ENCODE data around the gene GPATCH1. TPM values are rescaled to one million over a fixed set of nuclear protein-coding genes. Genes with fewer than 3 reads are reported as not detected.
A peak's percentile ranks its signal among the peaks of the same experiment; 100 is the strongest.

Gene GPATCH1
- total and polyA plus RNA-seq, 2 of the 8 experiments (the other 6 are each of a cell fraction or from before 2014, with no cell fraction given): 4.3 to 8.2 TPM

GRCh38 chr19:33143897-33144405 lies 63.0 kb downstream of the GPATCH1 start (continued):
- TF ChIP-seq TAF7 (optimal IDR thresholded peaks at IDR 0.05; ENCODE audit: borderline replicate concordance, low read depth, low read length): no peak
- TF ChIP-seq SP4 (IDR thresholded peaks at IDR 0.05; ENCODE audit: low read length): no peak
- no peak for TF ChIP-seq CTBP2 (IDR thresholded peaks at IDR 0.05; ENCODE audit: borderline replicate concordance, insufficient read depth, insufficient read length, low read length)
- TF ChIP-seq POLR2A (IDR thresholded peaks at IDR 0.05; ENCODE audit: control extremely low read depth in 1 of 2, low read depth in 2 of 2, low read length in 2 of 2): no peak
- TF ChIP-seq RFX5 (IDR thresholded peaks at IDR 0.05; ENCODE audit: borderline replicate concordance, low read depth, low read length): no peak
- 0 out of 2 replicates have a peak, but pooled peaks have one; percentile 17 for TF ChIP-seq CEBPB (IDR thresholded peaks at IDR 0.05; ENCODE audit: low read depth, low read length)
- TF ChIP-seq RBBP5 (IDR thresholded peaks at IDR 0.05; ENCODE audit: borderline replicate concordance, low read depth, low read length): no peak
- TF ChIP-seq SIRT6 (IDR thresholded peaks at IDR 0.05; ENCODE audit: low read length): no peak
- TF ChIP-seq, protein P1, sequence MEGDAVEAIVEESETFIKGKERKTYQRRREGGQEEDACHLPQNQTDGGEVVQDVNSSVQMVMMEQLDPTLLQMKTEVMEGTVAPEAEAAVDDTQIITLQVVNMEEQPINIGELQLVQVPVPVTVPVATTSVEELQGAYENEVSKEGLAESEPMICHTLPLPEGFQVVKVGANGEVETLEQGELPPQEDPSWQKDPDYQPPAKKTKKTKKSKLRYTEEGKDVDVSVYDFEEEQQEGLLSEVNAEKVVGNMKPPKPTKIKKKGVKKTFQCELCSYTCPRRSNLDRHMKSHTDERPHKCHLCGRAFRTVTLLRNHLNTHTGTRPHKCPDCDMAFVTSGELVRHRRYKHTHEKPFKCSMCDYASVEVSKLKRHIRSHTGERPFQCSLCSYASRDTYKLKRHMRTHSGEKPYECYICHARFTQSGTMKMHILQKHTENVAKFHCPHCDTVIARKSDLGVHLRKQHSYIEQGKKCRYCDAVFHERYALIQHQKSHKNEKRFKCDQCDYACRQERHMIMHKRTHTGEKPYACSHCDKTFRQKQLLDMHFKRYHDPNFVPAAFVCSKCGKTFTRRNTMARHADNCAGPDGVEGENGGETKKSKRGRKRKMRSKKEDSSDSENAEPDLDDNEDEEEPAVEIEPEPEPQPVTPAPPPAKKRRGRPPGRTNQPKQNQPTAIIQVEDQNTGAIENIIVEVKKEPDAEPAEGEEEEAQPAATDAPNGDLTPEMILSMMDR (IDR thresholded peaks at IDR 0.05; ENCODE audit: control extremely low read depth in 1 of 3, insufficient read depth in 1 of 3, low read depth in 1 of 3, low read length in 3 of 3): peak; percentile 93 to 96 (median 95)
- TF ChIP-seq TEAD4 (IDR thresholded peaks at IDR 0.05; ENCODE audit: low read depth, low read length): peak; percentile 26; the same call in 1 of the 2 replicates
- TF ChIP-seq BRCA1 (IDR thresholded peaks at IDR 0.05; ENCODE audit: low read depth, low read length): no peak
- no peak for TF ChIP-seq HDAC6 (IDR thresholded peaks at IDR 0.05; ENCODE audit: low read depth, low read length)
- no peak for TF ChIP-seq FOSL1 (IDR thresholded peaks at IDR 0.05; ENCODE audit: insufficient read depth, low read depth, low read length)
- no peak for TF ChIP-seq CBX8 (IDR thresholded peaks at IDR 0.05; ENCODE audit: borderline replicate concordance, low read depth, low read length)
- TF ChIP-seq, protein P2, sequence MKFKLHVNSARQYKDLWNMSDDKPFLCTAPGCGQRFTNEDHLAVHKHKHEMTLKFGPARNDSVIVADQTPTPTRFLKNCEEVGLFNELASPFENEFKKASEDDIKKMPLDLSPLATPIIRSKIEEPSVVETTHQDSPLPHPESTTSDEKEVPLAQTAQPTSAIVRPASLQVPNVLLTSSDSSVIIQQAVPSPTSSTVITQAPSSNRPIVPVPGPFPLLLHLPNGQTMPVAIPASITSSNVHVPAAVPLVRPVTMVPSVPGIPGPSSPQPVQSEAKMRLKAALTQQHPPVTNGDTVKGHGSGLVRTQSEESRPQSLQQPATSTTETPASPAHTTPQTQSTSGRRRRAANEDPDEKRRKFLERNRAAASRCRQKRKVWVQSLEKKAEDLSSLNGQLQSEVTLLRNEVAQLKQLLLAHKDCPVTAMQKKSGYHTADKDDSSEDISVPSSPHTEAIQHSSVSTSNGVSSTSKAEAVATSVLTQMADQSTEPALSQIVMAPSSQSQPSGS (IDR thresholded peaks at IDR 0.05; ENCODE audit: low read length): no peak
- no peak for TF ChIP-seq JUN (IDR thresholded peaks at IDR 0.05; ENCODE audit: low read depth, low read length)
- TF ChIP-seq SRF (IDR thresholded peaks at IDR 0.05; ENCODE audit: low read depth, low read length): no peak
- TF ChIP-seq HDAC2 (IDR thresholded peaks at IDR 0.05; ENCODE audit: borderline replicate concordance in 1 of 2, low read depth in 2 of 2, low read length in 2 of 2): peak; percentile 39 to 49; a peak in 2 of 4 replicates
